ENCODE measurements around the gene PTPRN2. TPM values are rescaled to one million over a fixed set of nuclear protein-coding genes. Genes with fewer than 3 reads are reported as not detected.
A peak's percentile ranks its signal among the peaks of the same experiment; 100 is the strongest.
"Not testable (repeated sequence)": the region's sequence is repeated elsewhere in the genome, so short reads cannot be mapped to it uniquely, and the experiment has no call there.

The PTPRN2 gene
- total and polyA plus RNA-seq, 2 of the 13 experiments (the other 11 are each of a cell fraction or from before 2014, with no cell fraction given): 2.5 to 24.2 TPM

- in situ Hi-C loops (cut with HindIII; ENCODE audit: extremely low pct_ligation_motif_present, low pct_unique_long_range_greater_than_20kb): no loop called here
- TF ChIP-seq PBX2 (CRISPR knock-in tag; IDR thresholded peaks at IDR 0.05): no peak
- TF ChIP-seq ZBTB14 (CRISPR knock-in tag; IDR thresholded peaks at IDR 0.05): no peak
- TF ChIP-seq ISX (CRISPR knock-in tag; conservative IDR thresholded peaks at IDR 0.05): no peak
- TF ChIP-seq SP4 (CRISPR knock-in tag; IDR thresholded peaks at IDR 0.05): no peak
- no peak for TF ChIP-seq ZNF737 (CRISPR knock-in tag; IDR thresholded peaks at IDR 0.05; ENCODE audit: borderline replicate concordance)
- Histone ChIP-seq H3K4me1 (ENCODE audit: insufficient read depth, low read length) (no peaks in the 10 kb centered on the region), H3K27ac (ENCODE audit: extremely low read length, insufficient read depth, low read length) (no peak overlapping the region), H3K79me2 (ENCODE audit: insufficient read depth, low read length) (no peaks in the 10 kb centered on the region), H3K36me3 (replicated peaks in 1 of 2; ENCODE audit: control insufficient read depth in 1 of 2, insufficient read depth in 2 of 2, low read length in 2 of 2) (no peaks in the 10 kb centered on the region), H3K4me2 (ENCODE audit: low read depth, low read length) (no peak overlapping the region), H3K4me3 (replicated peaks in 1 of 3; ENCODE audit: insufficient read depth in 1 of 3, low read depth in 2 of 3, low read length in 3 of 3) (no peak overlapping the region), H3K9ac (ENCODE audit: insufficient read depth, low read depth, low read length) (no peak overlapping the region), H3K9me3 (ENCODE audit: low read length) (no peaks in the 10 kb centered on the region), H3K27me3 (ENCODE audit: control insufficient read depth in 1 of 2, insufficient read depth in 2 of 2, low read length in 2 of 2) (peaks cover 2 to 61% of the 10 kb centered on the region in 2 experiments; a peak in 4 of 5 replicates), H2AFZ (ENCODE audit: low read length) (no peak overlapping the region), H4K20me1 (ENCODE audit: insufficient read depth, low read length) (peaks cover 22% of the 10 kb centered on the region; the same call in 1 of the 2 replicates)
- 48% methylated on average over 2 of the region's 12 CpGs for WGBS (ENCODE audit: low lambda C conversion rate)
- FAIRE-seq: no peak
- intact Hi-C loops (cut with micrococcal nuclease; ENCODE audit: unreplicated experiment): no loop called here
- CTCF ChIA-PET (ENCODE audit: low intra/inter-chr PET ratio, low total read pairs): no interaction called here
- BruUV-seq (replicated peaks): no TSS peak
- ATAC-seq: no peak
- DNase-seq (ENCODE audit: low spot score): no peak
- POLR2A ChIA-PET: no interaction called here
Observed at GRCh38 chr7:157667261-157667660, 920.4 kb downstream of the PTPRN2 start.

GRCh38 chr7:157666530-157667040, 921.0 kb downstream of the PTPRN2 start:
- Histone ChIP-seq H4K20me1 (ENCODE audit: insufficient read depth, low read length) (peaks cover 24% of the 10 kb centered on the region; the same call in 1 of the 2 replicates), H3K79me2 (ENCODE audit: insufficient read depth, low read length) (no peaks in the 10 kb centered on the region), H3K4me1 (ENCODE audit: insufficient read depth, low read length) (no peaks in the 10 kb centered on the region), H3K4me2 (ENCODE audit: low read depth, low read length) (no peak overlapping the region), H3K36me3 (replicated peaks in 1 of 2; ENCODE audit: control insufficient read depth in 1 of 2, insufficient read depth in 2 of 2, low read length in 2 of 2) (no peaks in the 10 kb centered on the region), H2AFZ (ENCODE audit: low read length) (no peak overlapping the region), H3K9ac (ENCODE audit: insufficient read depth, low read depth, low read length) (no peak overlapping the region), H3K27me3 (ENCODE audit: control insufficient read depth in 1 of 2, insufficient read depth in 2 of 2, low read length in 2 of 2) (peaks cover 2 to 54% of the 10 kb centered on the region in 2 experiments; a peak in 4 of 5 replicates), H3K27ac (ENCODE audit: extremely low read length, insufficient read depth, low read length) (no peak overlapping the region), H3K4me3 (replicated peaks in 1 of 3; ENCODE audit: insufficient read depth in 1 of 3, low read depth in 2 of 3, low read length in 3 of 3) (no peak overlapping the region), H3K9me3 (ENCODE audit: low read length) (no peaks in the 10 kb centered on the region)
- 22% methylated on average over 7 of the region's 11 CpGs for WGBS (ENCODE audit: low lambda C conversion rate)
- in situ Hi-C loops (cut with HindIII; ENCODE audit: extremely low pct_ligation_motif_present, low pct_unique_long_range_greater_than_20kb) (no loop called here), intact Hi-C loops (cut with micrococcal nuclease; ENCODE audit: unreplicated experiment) (no loop called here)
- DNase-seq (ENCODE audit: low spot score) (no peak), ATAC-seq (no peak), FAIRE-seq (no peak)
- no TSS peak for BruUV-seq (replicated peaks)
- CTCF ChIA-PET (ENCODE audit: low intra/inter-chr PET ratio, low total read pairs): no interaction called here
- POLR2A ChIA-PET: no interaction called here
- TF ChIP-seq RAD51 (IDR thresholded peaks at IDR 0.05; ENCODE audit: borderline replicate concordance) (no peak), ZNF263 (CRISPR knock-in tag; IDR thresholded peaks at IDR 0.05) (peak; percentile 74), ZBTB7A (CRISPR knock-in tag; IDR thresholded peaks at IDR 0.05) (no peak)

GRCh38 chr7:157665634-157665988, 922.0 kb downstream of the PTPRN2 start:
- in situ Hi-C loops (cut with HindIII; ENCODE audit: extremely low pct_ligation_motif_present, low pct_unique_long_range_greater_than_20kb); POLR2A ChIA-PET; H3K79me2 ChIP-seq (ENCODE audit: insufficient read depth, low read length); FAIRE-seq; H3K4me3 ChIP-seq (replicated peaks in 1 of 3; ENCODE audit: insufficient read depth in 1 of 3, low read depth in 2 of 3, low read length in 3 of 3); CTCF ChIA-PET (ENCODE audit: low intra/inter-chr PET ratio, low total read pairs); H2AFZ ChIP-seq (ENCODE audit: low read length); H3K36me3 ChIP-seq (replicated peaks in 1 of 2; ENCODE audit: control insufficient read depth in 1 of 2, insufficient read depth in 2 of 2, low read length in 2 of 2); ATAC-seq; H3K9ac ChIP-seq (ENCODE audit: insufficient read depth, low read depth, low read length); H3K27ac ChIP-seq (ENCODE audit: extremely low read length, insufficient read depth, low read length); intact Hi-C loops (cut with micrococcal nuclease; ENCODE audit: unreplicated experiment); H3K9me3 ChIP-seq (ENCODE audit: low read length); BruUV-seq (replicated peaks); H3K4me1 ChIP-seq (ENCODE audit: insufficient read depth, low read length); H3K4me2 ChIP-seq (ENCODE audit: low read depth, low read length); DNase-seq (ENCODE audit: low spot score): not testable (repeated sequence)
- peaks cover 24% of the 10 kb centered on the region; the same call in 1 of the 2 replicates for H4K20me1 ChIP-seq (ENCODE audit: insufficient read depth, low read length)
- WGBS (ENCODE audit: low lambda C conversion rate): 90% methylated on average over 2 of the region's 2 CpGs
- peaks cover 2 to 45% of the 10 kb centered on the region in 2 experiments; a peak in 4 of 5 replicates for H3K27me3 ChIP-seq (ENCODE audit: control insufficient read depth in 1 of 2, insufficient read depth in 2 of 2, low read length in 2 of 2)
